Measurements from ENCODE around the gene PDGFA.

PDGFA gene

GRCh38 chr7:491292-491957 lies 28.2 kb downstream of the PDGFA start:
- Histone ChIP-seq H3K4me3 (ENCODE audit: low read depth, low read length) (no peak overlapping the region), H3K27me3 (replicated peaks) (peaks cover 4% of the 10 kb centered on the region), H3K36me3 (replicated peaks) (peaks cover 1% of the 10 kb centered on the region), H3K27ac (no peak overlapping the region)
- TF ChIP-seq CTCF (IDR thresholded peaks at IDR 0.05; ENCODE audit: low read depth, low read length, missing control alignments), result no peak
- no peak for DNase-seq
- in situ Hi-C loops (cut with HindIII; ENCODE audit: low pct_ligation_motif_present, low sequenced_read_pairs), result no loop called here

- DNase-seq, result no peak
- in situ Hi-C loops (cut with HindIII; ENCODE audit: low pct_ligation_motif_present, low sequenced_read_pairs), result no loop called here
- Histone ChIP-seq H3K27me3 (replicated peaks) (peaks cover 4% of the 10 kb centered on the region), H3K36me3 (replicated peaks) (no peaks in the 10 kb centered on the region), H3K27ac (no peak overlapping the region), H3K4me3 (ENCODE audit: low read depth, low read length) (no peak overlapping the region)
- no peak for TF ChIP-seq CTCF (IDR thresholded peaks at IDR 0.05; ENCODE audit: low read depth, low read length, missing control alignments)
Observed at GRCh38 chr7:490461-491291, 29.0 kb downstream of the PDGFA start.

- no peak for DNase-seq
- Histone ChIP-seq H3K27me3 (replicated peaks) (peaks cover 4% of the 10 kb centered on the region), H3K27ac (no peak overlapping the region), H3K36me3 (replicated peaks) (no peaks in the 10 kb centered on the region), H3K4me3 (ENCODE audit: low read depth, low read length) (no peak overlapping the region)
- TF ChIP-seq CTCF (IDR thresholded peaks at IDR 0.05; ENCODE audit: low read depth, low read length, missing control alignments), result no peak
- in situ Hi-C loops (cut with HindIII; ENCODE audit: low pct_ligation_motif_present, low sequenced_read_pairs), result no loop called here
Observed at GRCh38 chr7:489876-490275, 29.8 kb downstream of the PDGFA start.

- H3K4me3 ChIP-seq (ENCODE audit: low read depth, low read length), result no peak overlapping the region
- no peaks in the 10 kb centered on the region for H3K36me3 ChIP-seq (replicated peaks)
- no peak for TF ChIP-seq CTCF (IDR thresholded peaks at IDR 0.05; ENCODE audit: low read depth, low read length, missing control alignments)
- peaks cover 4% of the 10 kb centered on the region for H3K27me3 ChIP-seq (replicated peaks)
- in situ Hi-C loops (cut with HindIII; ENCODE audit: low pct_ligation_motif_present, low sequenced_read_pairs), result no loop called here
- H3K27ac ChIP-seq, result no peak overlapping the region
- DNase-seq, result no peak
Observed at GRCh38 chr7:486216-486743, 33.4 kb downstream of the PDGFA start.

GRCh38 chr7:485188-486081 lies 34.2 kb downstream of the PDGFA start:
- peaks cover 4% of the 10 kb centered on the region for H3K27me3 ChIP-seq (replicated peaks)
- DNase-seq, result no peak
- no peak overlapping the region for H3K4me3 ChIP-seq (ENCODE audit: low read depth, low read length)
- in situ Hi-C loops (cut with HindIII; ENCODE audit: low pct_ligation_motif_present, low sequenced_read_pairs), result no loop called here
- no peaks in the 10 kb centered on the region for H3K36me3 ChIP-seq (replicated peaks)
- no peak for TF ChIP-seq CTCF (IDR thresholded peaks at IDR 0.05; ENCODE audit: low read depth, low read length, missing control alignments)
- no peak overlapping the region for H3K27ac ChIP-seq

All from brain microvascular endothelial cell (primary cell).